ENCODE results near the gene SLC5A11. TPM values are rescaled to one million over a fixed set of nuclear protein-coding genes. Genes with fewer than 3 reads are reported as not detected.

SLC5A11 gene
- total RNA-seq, 2 donors from 2014 or later = not detected

GRCh38 chr16:24939738-24940137 is 94.0 kb downstream of the SLC5A11 start:
- no peak overlapping the region for H3K4me3 ChIP-seq
- intact Hi-C loops (cut with DNase I) = no loop called here
- no peak for DNase-seq (ENCODE audit: low spot score)
- 92% methylated on average over 2 of the region's 2 CpGs for whole genome bisulfite sequencing
- no peak overlapping the region for H3K27ac ChIP-seq
- no peaks in the 10 kb centered on the region for H3K4me1 ChIP-seq (replicated peaks)
- H3K36me3 ChIP-seq = peaks cover 0 to under 1% of the 10 kb centered on the region in 2 donors
- H3K9me3 ChIP-seq = no peaks in the 10 kb centered on the region
- TF ChIP-seq CTCF (IDR thresholded peaks at IDR 0.05) (no peak), POLR2A (IDR thresholded peaks at IDR 0.05) (no peak), POLR2AphosphoS5 (IDR thresholded peaks at IDR 0.05) (no peak)
- no peaks in the 10 kb centered on the region for H3K27me3 ChIP-seq (replicated peaks; ENCODE audit: insufficient read depth)

- Histone ChIP-seq H3K4me3 (no peak overlapping the region), H3K4me1 (replicated peaks) (no peaks in the 10 kb centered on the region), H3K36me3 (no peaks in the 10 kb centered on the region), H3K27ac (no peak overlapping the region), H3K27me3 (replicated peaks; ENCODE audit: insufficient read depth) (no peaks in the 10 kb centered on the region), H3K9me3 (no peaks in the 10 kb centered on the region)
- 94% methylated on average over 7 of the region's 7 CpGs for WGBS
- TF ChIP-seq CTCF (IDR thresholded peaks at IDR 0.05) = no peak
- TF ChIP-seq POLR2AphosphoS5 (IDR thresholded peaks at IDR 0.05) = no peak
- TF ChIP-seq POLR2A (IDR thresholded peaks at IDR 0.05) = no peak
- intact Hi-C loops (cut with DNase I) = no loop called here
- DNase-seq (ENCODE audit: low spot score) = no peak
Measured at GRCh38 chr16:24943471-24943870, 97.7 kb downstream of the SLC5A11 start.

- WGBS = 71% methylated on average over 3 of the region's 3 CpGs
- no peak for DNase-seq (ENCODE audit: low spot score)
- H3K27ac ChIP-seq = no peak overlapping the region
- TF ChIP-seq CTCF (IDR thresholded peaks at IDR 0.05) = no peak
- no peaks in the 10 kb centered on the region for H3K4me1 ChIP-seq (replicated peaks)
- no peaks in the 10 kb centered on the region for H3K36me3 ChIP-seq
- intact Hi-C loops (cut with DNase I) = no loop called here
- no peak overlapping the region for H3K4me3 ChIP-seq
- no peaks in the 10 kb centered on the region for H3K27me3 ChIP-seq (replicated peaks; ENCODE audit: insufficient read depth)
- no peaks in the 10 kb centered on the region for H3K9me3 ChIP-seq
Measured at GRCh38 chr16:24944206-24944605, 98.4 kb downstream of the SLC5A11 start.

GRCh38 chr16:24946155-24946554 is 100.4 kb downstream of the SLC5A11 start:
- Histone ChIP-seq H3K4me1 (replicated peaks) (no peaks in the 10 kb centered on the region), H3K27me3 (replicated peaks; ENCODE audit: insufficient read depth) (no peaks in the 10 kb centered on the region), H3K27ac (no peak overlapping the region), H3K9me3 (no peaks in the 10 kb centered on the region), H3K36me3 (no peaks in the 10 kb centered on the region), H3K4me3 (no peak overlapping the region)
- 81% methylated on average over 6 of the region's 6 CpGs for WGBS
- TF ChIP-seq POLR2A (IDR thresholded peaks at IDR 0.05) = no peak
- TF ChIP-seq CTCF (IDR thresholded peaks at IDR 0.05) = no peak
- no peak for TF ChIP-seq POLR2AphosphoS5 (IDR thresholded peaks at IDR 0.05)
- no peak for DNase-seq (ENCODE audit: low spot score)
- intact Hi-C loops (cut with DNase I) = no loop called here

- no peak for DNase-seq (ENCODE audit: low spot score)
- Histone ChIP-seq H3K36me3 (no peaks in the 10 kb centered on the region), H3K27ac (no peak overlapping the region), H3K4me3 (no peak overlapping the region), H3K27me3 (replicated peaks; ENCODE audit: insufficient read depth) (no peaks in the 10 kb centered on the region), H3K4me1 (replicated peaks) (no peaks in the 10 kb centered on the region), H3K9me3 (no peaks in the 10 kb centered on the region)
- TF ChIP-seq POLR2AphosphoS5 (IDR thresholded peaks at IDR 0.05) = no peak
- no peak for TF ChIP-seq CTCF (IDR thresholded peaks at IDR 0.05)
- TF ChIP-seq POLR2A (IDR thresholded peaks at IDR 0.05) = no peak
- intact Hi-C loops (cut with DNase I) = no loop called here
- WGBS = 88% methylated on average over 5 of the region's 5 CpGs
Measured at GRCh38 chr16:24950275-24950674, 104.5 kb downstream of the SLC5A11 start.

All from prostate gland (tissue), 2 donors.